RWPE1 (cell line): ENCODE measurements around the gene GARIN6.

ENCODE experiments used
- CTCF ChIA-PET: fragments of 350-600 bp; sonication (Branson Sonifier 250); formaldehyde crosslinking; extraction: SDS; loops from one replicate; lab custom pipeline; 2021; lab: Yijun Ruan, JAX
- POLR2A ChIA-PET: fragments of 400-600 bp; formaldehyde crosslinking; extraction: SDS; loops from one replicate; lab custom pipeline; 2020; ENCODE audit warnings: antibody characterized with exemption; ENCODE audit not compliant: low non-redundant PET; lab: Yijun Ruan, JAX
- DNase-seq: peaks from one replicate; pipeline ENCODE4 v3.0.0; 2012; ENCODE audit warnings: low spot score
- H3K27ac ChIP-seq: fragments of 450-650 bp; 2 replicates; pipeline ENCODE4 v1.5.1; 2017
- TF ChIP-seq, protein P1 (sequence below): fragments of 450-650 bp; conservative IDR thresholded peaks from 2 replicates; pipeline ENCODE4 v1.5.1; 2017; ENCODE audit warnings: low read depth, mild to moderate bottlenecking

The GARIN6 gene

DNA sequence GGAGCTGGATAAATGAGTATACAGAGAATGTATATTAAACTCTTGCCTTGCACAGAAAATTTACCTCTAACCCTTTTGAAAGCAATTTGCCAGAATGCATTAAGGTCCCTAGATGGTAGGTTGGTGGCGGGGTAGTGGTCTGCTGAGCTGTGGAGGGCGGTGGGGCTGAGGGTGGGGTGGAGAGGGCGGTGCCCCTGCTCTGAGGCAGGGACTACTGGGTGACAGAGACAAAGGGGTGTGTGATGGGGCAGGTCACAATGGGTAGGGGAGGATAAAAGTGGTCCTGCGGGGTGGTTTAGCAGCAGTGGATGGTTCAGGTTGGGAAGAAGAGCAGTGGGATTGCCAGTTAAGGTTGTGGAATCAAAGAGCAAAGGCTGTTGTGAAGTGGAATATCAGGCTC is at the start of gene GARIN6:
Gene GARIN6 (plus strand): TSS at position 301 of the 400 bp plus-strand sequence. CDS start 422 bp downstream, outside the sequence.
- no peak within 1 kb of the TSS for H3K27ac ChIP-seq
- DNase-seq = no peak
- CTCF ChIA-PET = no interaction called here
- POLR2A ChIA-PET = no interaction called here
- TF ChIP-seq, protein P1, sequence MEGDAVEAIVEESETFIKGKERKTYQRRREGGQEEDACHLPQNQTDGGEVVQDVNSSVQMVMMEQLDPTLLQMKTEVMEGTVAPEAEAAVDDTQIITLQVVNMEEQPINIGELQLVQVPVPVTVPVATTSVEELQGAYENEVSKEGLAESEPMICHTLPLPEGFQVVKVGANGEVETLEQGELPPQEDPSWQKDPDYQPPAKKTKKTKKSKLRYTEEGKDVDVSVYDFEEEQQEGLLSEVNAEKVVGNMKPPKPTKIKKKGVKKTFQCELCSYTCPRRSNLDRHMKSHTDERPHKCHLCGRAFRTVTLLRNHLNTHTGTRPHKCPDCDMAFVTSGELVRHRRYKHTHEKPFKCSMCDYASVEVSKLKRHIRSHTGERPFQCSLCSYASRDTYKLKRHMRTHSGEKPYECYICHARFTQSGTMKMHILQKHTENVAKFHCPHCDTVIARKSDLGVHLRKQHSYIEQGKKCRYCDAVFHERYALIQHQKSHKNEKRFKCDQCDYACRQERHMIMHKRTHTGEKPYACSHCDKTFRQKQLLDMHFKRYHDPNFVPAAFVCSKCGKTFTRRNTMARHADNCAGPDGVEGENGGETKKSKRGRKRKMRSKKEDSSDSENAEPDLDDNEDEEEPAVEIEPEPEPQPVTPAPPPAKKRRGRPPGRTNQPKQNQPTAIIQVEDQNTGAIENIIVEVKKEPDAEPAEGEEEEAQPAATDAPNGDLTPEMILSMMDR = no peak

DNA sequence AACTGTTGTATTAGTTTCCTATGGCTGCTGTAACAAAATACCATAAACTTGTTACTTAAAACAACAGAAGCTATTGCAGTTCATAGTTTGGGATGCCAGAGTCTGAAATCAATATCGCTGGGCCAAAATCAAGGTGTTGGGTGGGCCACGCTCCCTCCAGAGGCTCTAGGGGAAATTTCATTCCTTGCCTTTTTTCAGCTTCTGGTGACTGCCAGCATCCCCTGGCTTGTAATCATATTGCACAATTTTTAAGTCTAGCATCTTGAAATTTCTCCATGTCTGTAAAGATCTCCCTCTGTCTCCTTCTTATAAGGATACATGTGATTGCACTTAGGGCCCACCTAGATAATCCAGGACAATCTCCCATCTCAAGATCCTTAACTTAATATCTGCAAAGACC is 48.8 kb upstream of the GARIN6 start:
- H3K27ac ChIP-seq = no peak overlapping the region
- CTCF ChIA-PET = no interaction called here
- no peak for DNase-seq
- TF ChIP-seq, protein P1 = no peak
- POLR2A ChIA-PET = no interaction called here

GRCh38 chr12:99600388-99600787 is 47.2 kb upstream of the GARIN6 start:
- DNase-seq = no peak
- H3K27ac ChIP-seq = no peak overlapping the region
- CTCF ChIA-PET = no interaction called here
- TF ChIP-seq, protein P1 = no peak
- POLR2A ChIA-PET = no interaction called here

- ChIA-PET CTCF (no interaction called here), POLR2A (no interaction called here)
- DNase-seq = no peak
- TF ChIP-seq, protein P1 = no peak
- H3K27ac ChIP-seq = no peak overlapping the region
Measured at GRCh38 chr12:99609455-99610181, 37.9 kb upstream of the GARIN6 start.

- CTCF ChIA-PET = no interaction called here
- POLR2A ChIA-PET = no interaction called here
- DNase-seq = no peak
- TF ChIP-seq, protein P1 = no peak
- H3K27ac ChIP-seq = no peak overlapping the region
Measured at GRCh38 chr12:99611117-99611516, 36.4 kb upstream of the GARIN6 start.

DNA sequence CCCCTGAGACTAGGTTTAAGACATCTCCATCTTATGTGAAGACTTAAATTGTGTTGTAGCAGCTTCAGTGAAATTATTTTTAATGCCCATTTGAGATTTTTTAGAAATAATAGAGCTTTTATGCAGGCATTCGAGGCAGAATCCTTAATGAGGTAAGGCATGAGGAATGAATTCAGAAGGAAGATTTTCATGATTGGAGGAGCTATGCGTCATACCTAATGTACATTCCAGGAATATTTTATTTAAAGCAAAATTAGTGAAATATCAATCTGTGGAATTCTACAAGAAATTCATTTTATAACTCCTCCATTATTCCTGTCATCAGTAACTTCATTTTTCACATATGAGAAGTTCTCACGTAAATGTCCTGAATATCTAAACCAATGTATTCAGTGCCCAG is 36.0 kb upstream of the GARIN6 start:
- POLR2A ChIA-PET = no interaction called here
- TF ChIP-seq, protein P1 = no peak
- CTCF ChIA-PET = no interaction called here
- H3K27ac ChIP-seq = no peak overlapping the region
- DNase-seq = no peak
